ENCODE data around the gene SLC13A5. TPM values are rescaled to one million over a fixed set of nuclear protein-coding genes. Genes with fewer than 3 reads are reported as not detected.

SLC13A5 gene
- total RNA-seq, 4 donors from 2014 or later = not detected

DNA sequence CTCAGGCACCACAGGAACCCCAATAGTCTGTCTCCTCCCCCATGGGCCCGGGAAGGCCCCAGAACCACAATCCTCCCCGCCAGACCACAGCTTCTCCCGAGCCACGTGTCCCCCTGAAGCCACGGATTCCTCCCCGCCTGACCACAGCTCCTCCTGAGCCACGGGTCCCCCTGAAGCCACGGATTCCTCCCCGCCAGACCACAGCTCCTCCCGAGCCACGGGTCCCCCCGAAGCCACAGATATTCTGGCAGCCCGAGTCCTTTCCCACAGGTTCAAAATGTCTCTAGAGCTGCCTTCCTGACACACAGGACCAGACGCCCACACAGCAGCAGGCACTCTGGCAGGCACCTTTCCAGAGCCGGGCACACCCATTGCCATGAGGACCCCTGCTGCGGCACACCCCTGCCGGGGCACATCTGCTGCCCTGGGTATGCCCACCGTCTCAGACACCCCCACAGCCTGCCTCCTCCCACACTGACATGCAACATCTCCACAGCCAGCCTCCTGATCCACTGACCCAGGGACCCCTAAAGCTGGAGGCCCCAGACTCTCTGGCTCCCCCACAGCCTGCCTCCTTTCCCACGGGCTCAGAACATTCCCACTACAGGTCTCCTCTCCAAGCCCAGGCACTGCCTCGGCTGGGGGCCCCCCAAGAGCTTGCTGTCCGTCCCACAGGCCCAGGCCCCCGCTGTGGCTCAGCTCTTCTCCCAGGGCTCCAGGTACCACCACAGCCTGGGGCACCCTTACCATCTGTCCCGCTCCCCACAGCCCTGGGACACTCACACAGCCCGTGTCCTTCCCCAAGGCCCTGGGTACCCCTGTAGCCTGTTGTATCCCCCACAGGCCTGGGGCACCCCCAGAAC lies 74.9 kb downstream of the SLC13A5 start:
- TF ChIP-seq POLR2A (IDR thresholded peaks at IDR 0.05) = no peak
- no peak for TF ChIP-seq CTCF (IDR thresholded peaks at IDR 0.05)
- no peak for TF ChIP-seq EP300 (IDR thresholded peaks at IDR 0.05)
- DNase-seq (ENCODE audit: low spot score in 2 of 2) = no peak
- 74 to 83% methylated on average over 24 of the region's 24 CpGs for WGBS, 2 donors
- Histone ChIP-seq H3K9me3 (no peaks in the 10 kb centered on the region), H3K4me1 (peaks cover 0 to 46% (median 16%) of the 10 kb centered on the region in 4 donors), H3K36me3 (peaks cover 0 to 26% (median 0%) of the 10 kb centered on the region in 3 donors), H3K27ac (no peak overlapping the region), H3K4me3 (peak overlapping the region in 1 of 4 donors; percentile 90), H3K27me3 (no peaks in the 10 kb centered on the region)

GRCh38 chr17:6637458-6637840 lies 75.7 kb downstream of the SLC13A5 start:
- H3K4me3 ChIP-seq = no peak overlapping the region
- TF ChIP-seq CTCF (IDR thresholded peaks at IDR 0.05) (no peak), EP300 (IDR thresholded peaks at IDR 0.05) (no peak), POLR2A (IDR thresholded peaks at IDR 0.05) (no peak)

GRCh38 chr17:6636616-6637457 lies 76.3 kb downstream of the SLC13A5 start:
- peaks cover 0 to 32% (median 0%) of the 10 kb centered on the region in 3 donors for H3K36me3 ChIP-seq
- WGBS, 2 donors = 86 to 89% methylated on average over 17 of the region's 17 CpGs
- H3K9me3 ChIP-seq = no peaks in the 10 kb centered on the region
- peaks cover 0 to 35% (median 14%) of the 10 kb centered on the region in 4 donors for H3K4me1 ChIP-seq
- no peaks in the 10 kb centered on the region for H3K27me3 ChIP-seq
- DNase-seq (ENCODE audit: low spot score in 2 of 2) = no peak
- no peak overlapping the region for H3K27ac ChIP-seq
- no peak for TF ChIP-seq EP300 (IDR thresholded peaks at IDR 0.05)
- no peak for TF ChIP-seq POLR2A (IDR thresholded peaks at IDR 0.05)
- TF ChIP-seq CTCF (IDR thresholded peaks at IDR 0.05) = no peak
- no peak overlapping the region for H3K4me3 ChIP-seq

More at GRCh38 chr17:6637458-6637840, 75.7 kb downstream of the SLC13A5 start:
- DNase-seq (ENCODE audit: low spot score in 2 of 2) = no peak
- 90 to 93% methylated on average over 6 of the region's 6 CpGs for WGBS, 2 donors
- Histone ChIP-seq H3K9me3 (no peaks in the 10 kb centered on the region), H3K27ac (no peak overlapping the region), H3K27me3 (no peaks in the 10 kb centered on the region), H3K36me3 (peaks cover 0 to 26% (median 0%) of the 10 kb centered on the region in 3 donors), H3K4me1 (peaks cover 0 to 41% (median 16%) of the 10 kb centered on the region in 4 donors)

GRCh38 chr17:6636105-6636504 lies 77.1 kb downstream of the SLC13A5 start:
- Histone ChIP-seq H3K27me3 (no peaks in the 10 kb centered on the region), H3K9me3 (no peaks in the 10 kb centered on the region), H3K4me1 (peaks cover 0 to 29% (median 11%) of the 10 kb centered on the region in 4 donors), H3K36me3 (peaks cover 0 to 39% (median 0%) of the 10 kb centered on the region in 3 donors), H3K4me3 (no peak overlapping the region), H3K27ac (no peak overlapping the region)
- TF ChIP-seq POLR2A (IDR thresholded peaks at IDR 0.05) = no peak
- no peak for TF ChIP-seq EP300 (IDR thresholded peaks at IDR 0.05)
- TF ChIP-seq CTCF (IDR thresholded peaks at IDR 0.05) = no peak
- WGBS, 2 donors = 62 to 74% methylated on average over 2 of the region's 2 CpGs
- DNase-seq (ENCODE audit: low spot score in 2 of 2) = no peak

Small RNA genes lying within 50 kb of the gene (small RNA-seq; reads per million reads assigned to genes)
- not detected for gene AC004706.2
- gene MIR4520-1 = not detected

Other genes starting within 250 kb of the SLC13A5 start
- 1 to 10 TPM in 3 of 4 donors, under 1 TPM in 1; 0.90 to 5.2 (median 2.3) TPM for gene PITPNM3, start 156.8 kb downstream of the SLC13A5 start, total RNA-seq
- 10 to 100 TPM; 14.1 to 24.0 (median 16.9) TPM for gene KIAA0753, start 72.7 kb downstream of the SLC13A5 start, total RNA-seq
- 100 to 1,000 TPM in 1 of 4 donors, 10 to 100 TPM in 3; 31.8 to 124 (median 85.6) TPM for gene TXNDC17, start 72.3 kb downstream of the SLC13A5 start, total RNA-seq
- 10 to 100 TPM in 1 of 4 donors, 1 to 10 TPM in 3; 4.5 to 12.6 (median 6.6) TPM for gene MED31, start 61.8 kb downstream of the SLC13A5 start, total RNA-seq
- 1 to 10 TPM in 3 of 4 donors, not detected in 1; 2.1 to 3.9 (median 3.5) TPM for gene C17orf100, start 61.6 kb downstream of the SLC13A5 start, total RNA-seq
- gene XAF1, start 42.7 kb upstream of the SLC13A5 start, total RNA-seq = 10 to 100 TPM; 25.2 to 50.3 (median 45.6) TPM
- under 1 TPM in 2 of 4 donors, not detected in 2; 0.20 to 0.21 TPM for gene FBXO39, start 62.8 kb upstream of the SLC13A5 start, total RNA-seq
- gene TEKT1, start 118.4 kb upstream of the SLC13A5 start, total RNA-seq = not detected

Data from tibial nerve (tissue), 4 donors.